CD4-positive, alpha-beta T cell treated with Interleukin-4 for 1 hour (primary cell): Measurements from ENCODE around the gene VEZF1.

Experiments
- DNase-seq, 2 donors: peaks; one replicate each; pipeline ENCODE4 v3.0.0-alpha.2; 2020 to 2022

Gene VEZF1

GRCh38 chr17:57999010-57999495 lies 11.0 kb upstream of the VEZF1 start:
- DNase-seq: no peak

GRCh38 chr17:57997085-57997809 lies 9.2 kb upstream of the VEZF1 start:
- DNase-seq: no peak

GRCh38 chr17:57995076-57995956 lies 7.3 kb upstream of the VEZF1 start:
- peak; percentile 69 to 76 for DNase-seq

GRCh38 chr17:57994436-57994835 lies 6.4 kb upstream of the VEZF1 start:
- DNase-seq: no peak

GRCh38 chr17:57993471-57994365 lies 5.7 kb upstream of the VEZF1 start:
- DNase-seq: no peak

- DNase-seq: no peak
Measured at GRCh38 chr17:57991537-57991936, 3.5 kb upstream of the VEZF1 start.

- no peak for DNase-seq
Measured at GRCh38 chr17:57990037-57990436, 2.0 kb upstream of the VEZF1 start.

GRCh38 chr17:57988301-57989250 lies 522 bp upstream of the VEZF1 start:
- peak in 1 of 2 donors; percentile 69 for DNase-seq

- DNase-seq: peak; percentile 20 to 53
Measured at GRCh38 chr17:57986841-57987580, 1.0 kb downstream of the VEZF1 start.

GRCh38 chr17:57985675-57985974 lies 2.4 kb downstream of the VEZF1 start:
- DNase-seq: no peak

GRCh38 chr17:57984936-57985674 lies 2.9 kb downstream of the VEZF1 start:
- DNase-seq: no peak

- no peak for DNase-seq
Measured at GRCh38 chr17:57984261-57984890, 3.7 kb downstream of the VEZF1 start.

GRCh38 chr17:57983446-57983845 lies 4.6 kb downstream of the VEZF1 start:
- no peak for DNase-seq

- DNase-seq: peak in 1 of 2 donors; percentile 45
Measured at GRCh38 chr17:57982452-57983170, 5.4 kb downstream of the VEZF1 start.

- DNase-seq: no peak
Measured at GRCh38 chr17:57980522-57980921, 7.5 kb downstream of the VEZF1 start.

GRCh38 chr17:57979076-57979475 lies 9.0 kb downstream of the VEZF1 start:
- no peak for DNase-seq

- DNase-seq: no peak
Measured at GRCh38 chr17:57976594-57976993, 11.5 kb downstream of the VEZF1 start.

GRCh38 chr17:57975044-57975443 lies 13.0 kb downstream of the VEZF1 start:
- no peak for DNase-seq
